Loucy (cell line): ENCODE measurements around the gene FOXE3.

ENCODE experiments used
- CTCF ChIP-seq: fragments of 200-600 bp; sonication (generic); conservative IDR thresholded peaks from 2 replicates; pipeline ENCODE4 v1.5.1; 2014; ENCODE audit warnings: mild to moderate bottlenecking, antibody characterized with exemption, low read length
- EZH2phosphoT487 ChIP-seq: fragments of 200-600 bp; IDR thresholded peaks from 2 replicates; pipeline ENCODE4 v1.6.1; 2018; ENCODE audit warnings: antibody characterized with exemption, mild to moderate bottlenecking, moderate library complexity, borderline replicate concordance

DNA sequence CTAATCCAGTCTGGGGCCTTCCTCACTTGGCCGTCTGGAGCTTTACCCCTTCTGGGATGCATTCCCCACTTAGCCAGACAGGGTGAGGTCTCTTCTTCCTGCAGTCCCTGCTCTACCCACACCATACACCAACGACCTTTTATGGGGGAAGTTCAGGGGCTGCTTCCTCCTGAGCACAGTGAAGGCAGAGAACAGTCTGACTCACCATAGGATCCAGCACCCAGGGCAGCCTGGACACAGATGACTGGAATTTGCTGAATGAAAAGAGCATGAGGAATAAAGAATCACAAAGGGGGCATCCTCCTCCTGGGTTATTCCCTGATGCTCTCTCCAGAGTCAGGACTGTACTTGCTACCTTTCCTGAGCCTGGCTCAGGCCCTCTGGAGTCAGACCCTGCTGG lies 4.6 kb upstream of the FOXE3 start:
- TF ChIP-seq CTCF (no peak), EZH2phosphoT487 (no peak)
